Neuronal stem cell (in vitro differentiated cells): ENCODE data around the gene NR4A2.
"Not testable (repeated sequence)": the region's sequence is repeated elsewhere in the genome, so short reads cannot be mapped to it uniquely, and the experiment has no call there.

ENCODE experiments used
- DNase-seq: peaks from one replicate; pipeline ENCODE4 v3.0.0-alpha.2; 2013; ENCODE audit warnings: low spot score
- H2AFZ ChIP-seq: one replicate; pipeline ENCODE4 v1.6.1; 2013; ENCODE audit warnings: mild to moderate bottlenecking, low read length, inconsistent platforms
- H2AK5ac ChIP-seq: 2 replicates; pipeline ENCODE4 v1.6.1; 2013; ENCODE audit warnings: low read depth, mild to moderate bottlenecking, inconsistent platforms, low read length, moderate library complexity, mixed read lengths
- H2BK120ac ChIP-seq: 2 replicates; pipeline ENCODE4 v1.6.1; 2013; ENCODE audit warnings: low read depth, mild to moderate bottlenecking, inconsistent platforms, low read length, moderate library complexity, mixed read lengths
- H2BK12ac ChIP-seq: one replicate; pipeline ENCODE4 v1.6.1; 2013; ENCODE audit warnings: low read length, inconsistent platforms
- H2BK15ac ChIP-seq: 2 replicates; pipeline ENCODE4 v1.6.1; 2013; ENCODE audit warnings: mild to moderate bottlenecking, low read length, inconsistent platforms, mixed read lengths
- H2BK5ac ChIP-seq: one replicate; pipeline ENCODE4 v1.6.1; 2013; ENCODE audit warnings: inconsistent platforms, mild to moderate bottlenecking, low read length, moderate library complexity
- H3K14ac ChIP-seq: one replicate; pipeline ENCODE4 v1.6.1; 2013; ENCODE audit warnings: low read length, inconsistent platforms
- H3K18ac ChIP-seq: 2 replicates; pipeline ENCODE4 v1.6.1; 2013; ENCODE audit warnings: low read length, inconsistent platforms
- H3K23ac ChIP-seq: 2 replicates; pipeline ENCODE4 v1.6.1; 2013; ENCODE audit warnings: low read depth, mild to moderate bottlenecking, mixed read lengths, low read length, inconsistent platforms; ENCODE audit not compliant: poor library complexity
- H3K27ac ChIP-seq: replicated peaks from 3 replicates; pipeline ENCODE4 v1.5.1; 2013; ENCODE audit warnings: low read length, inconsistent platforms
- H3K27me3 ChIP-seq, 3 experiments: 2 replicates each; pipeline ENCODE4 v1.6.1; 2013; ENCODE audit warnings: low read length in 3 of 3, mild to moderate bottlenecking in 2 of 3, inconsistent platforms in 1 of 3, low read depth in 1 of 3, mixed read lengths in 1 of 3, moderate library complexity in 1 of 3; ENCODE audit not compliant: control insufficient read depth in 3 of 3, insufficient read depth in 3 of 3
- H3K36me3 ChIP-seq, 2 donors: replicated peaks in 1 of 2; 2 replicates each; pipeline ENCODE4 v1.6.1; 2013; ENCODE audit warnings: low read length in 2 of 2; ENCODE audit not compliant: control insufficient read depth in 2 of 2, insufficient read depth in 2 of 2
- H3K4ac ChIP-seq: 2 replicates; pipeline ENCODE4 v1.6.1; 2013; ENCODE audit warnings: inconsistent platforms, mild to moderate bottlenecking, low read length, moderate library complexity
- H3K4me1 ChIP-seq, 2 donors: 1 replicate in 1 of 2; 2 replicates in 1 of 2; pipeline ENCODE4 v1.6.1; 2013; ENCODE audit warnings: low read length in 2 of 2, low read depth in 1 of 2; ENCODE audit not compliant: control insufficient read depth in 2 of 2, insufficient read depth in 1 of 2
- H3K4me2 ChIP-seq: one replicate; pipeline ENCODE4 v1.6.1; 2013; ENCODE audit warnings: mild to moderate bottlenecking, low read length, inconsistent platforms; ENCODE audit not compliant: insufficient read depth, poor library complexity, severe bottlenecking
- H3K4me3 ChIP-seq, 2 donors: 2 replicates each; pipeline ENCODE4 v1.5.1; 2013; ENCODE audit warnings: low read length in 2 of 2, mild to moderate bottlenecking in 2 of 2, inconsistent platforms in 1 of 2, moderate library complexity in 1 of 2
- H3K79me1 ChIP-seq: one replicate; pipeline ENCODE4 v1.6.1; 2013; ENCODE audit warnings: low read depth, mild to moderate bottlenecking, inconsistent platforms, low read length, moderate library complexity
- H3K9ac ChIP-seq: one replicate; pipeline ENCODE4 v1.6.1; 2013; ENCODE audit warnings: mild to moderate bottlenecking, low read depth, low read length, inconsistent platforms; ENCODE audit not compliant: poor library complexity
- H3K9me3 ChIP-seq, 2 donors: replicated peaks in 1 of 2; 2 replicates each; pipeline versions ENCODE3 to v1.6.1; 2013; ENCODE audit warnings: low read length in 2 of 2, mild to moderate bottlenecking in 2 of 2, inconsistent platforms in 1 of 2, low read depth in 1 of 2, mixed read lengths in 1 of 2, moderate library complexity in 1 of 2; ENCODE audit not compliant: control insufficient read depth in 2 of 2, insufficient read depth in 1 of 2
- H4K8ac ChIP-seq: one replicate; pipeline ENCODE4 v1.6.1; 2013; ENCODE audit warnings: low read depth, mild to moderate bottlenecking, inconsistent platforms, low read length, moderate library complexity
- H4K91ac ChIP-seq: one replicate; pipeline ENCODE4 v1.6.1; 2013; ENCODE audit warnings: low read length, low read depth, mild to moderate bottlenecking, inconsistent platforms; ENCODE audit not compliant: poor library complexity
- WGBS, 2 donors: extraction: QIAGEN DNeasy Blood & Tissue Kit; methylation state at CpG; one replicate each; pipeline ENCODE4 v1.1.7; 2013; ENCODE audit warnings: missing lambda C conversion rate in 2 of 2, mixed read lengths in 1 of 2; ENCODE audit not compliant: insufficient read length in 2 of 2, insufficient replicate concordance in 1 of 2; ENCODE audit errors: extremely low coverage in 2 of 2; 5-methylcytosine and 5-hydroxymethylcytosine counted together

NR4A2 gene

DNA sequence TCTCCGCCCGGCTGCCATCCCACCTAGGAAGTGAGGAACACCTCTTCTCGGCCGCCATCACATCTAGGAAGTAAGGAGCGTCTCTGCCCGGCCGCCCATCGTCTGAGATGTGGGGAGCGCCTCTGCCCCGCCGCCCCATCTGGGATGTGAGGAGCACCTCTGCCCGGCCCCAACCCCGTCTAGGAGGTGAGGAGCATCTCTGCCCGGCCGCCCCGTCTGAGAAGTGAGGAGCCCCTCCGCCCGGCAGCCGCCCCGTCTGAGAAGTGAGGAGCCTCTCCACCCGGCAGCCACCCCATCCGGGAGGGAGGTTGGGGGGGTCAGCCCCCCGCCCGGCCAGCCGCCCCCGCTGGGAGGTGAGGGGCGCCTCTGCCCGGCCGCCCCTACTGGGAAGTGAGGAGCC, 39.1 kb downstream of the NR4A2 start:
- H2BK5ac ChIP-seq, H3K9me3 ChIP-seq, H2AFZ ChIP-seq, H3K9ac ChIP-seq, H3K4me2 ChIP-seq, H2AK5ac ChIP-seq, H3K27ac ChIP-seq, H3K79me1 ChIP-seq, H3K23ac ChIP-seq, H3K18ac ChIP-seq, H3K36me3 ChIP-seq, H2BK12ac ChIP-seq, H3K27me3 ChIP-seq, H2BK120ac ChIP-seq, DNase-seq, H3K4ac ChIP-seq, H3K4me3 ChIP-seq, H4K91ac ChIP-seq, H3K4me1 ChIP-seq, H3K14ac ChIP-seq, H2BK15ac ChIP-seq, H4K8ac ChIP-seq: not testable (repeated sequence)
- WGBS, 2 donors, result no CpG with 5 or more reads among the region's 29 CpGs

- Histone ChIP-seq H4K91ac (no peak overlapping the region), H4K8ac (no peak overlapping the region), H3K36me3 (no peaks in the 10 kb centered on the region), H3K9me3 (no peaks in the 10 kb centered on the region), H3K27ac (no peak overlapping the region), H2BK120ac (no peak overlapping the region), H3K18ac (no peak overlapping the region), H3K4ac (no peak overlapping the region), H3K23ac (no peak overlapping the region), H3K14ac (no peak overlapping the region), H3K4me3 (no peak overlapping the region), H2BK5ac (no peak overlapping the region), H3K4me1 (no peaks in the 10 kb centered on the region), H3K4me2 (no peak overlapping the region), H3K79me1 (no peaks in the 10 kb centered on the region), H2AFZ (no peak overlapping the region), H3K27me3 (no peaks in the 10 kb centered on the region), H2BK12ac (no peak overlapping the region), H2AK5ac (no peak overlapping the region), H3K9ac (no peak overlapping the region), H2BK15ac (no peak overlapping the region)
- WGBS, 2 donors, result no CpG with 5 or more reads among the region's 5 CpGs
- no peak for DNase-seq
Measured at GRCh38 chr2:156279446-156280150, 52.9 kb downstream of the NR4A2 start.
